ENCODE measurements around the gene LRP3. TPM values are rescaled to one million over a fixed set of nuclear protein-coding genes. Genes with fewer than 3 reads are reported as not detected.

Gene LRP3
- total RNA-seq, 1 experiment from 2014 or later, result 29.0 TPM

- DNase-seq (ENCODE audit: low read depth, low spot score), result no peak
- peak overlapping the region in 1 of 2 experiments; percentile 20; a peak in 2 of 4 replicates for H3K4me3 ChIP-seq (replicated peaks in 1 of 2; ENCODE audit: low read depth in 1 of 2, low read length in 2 of 2)
- H3K27ac ChIP-seq (ENCODE audit: low read depth, low read length), result peak overlapping the region; percentile 22; the same call in 1 of the 2 replicates
- no peaks in the 10 kb centered on the region for H3K27me3 ChIP-seq (ENCODE audit: insufficient read depth, low read length)
- no TSS peak for BruUV-seq (replicated peaks)
- H4K20me1 ChIP-seq (ENCODE audit: insufficient read depth), result no peaks in the 10 kb centered on the region
- H3K4me1 ChIP-seq (ENCODE audit: control insufficient read depth in 1 of 2, insufficient read depth in 2 of 2, low read length in 2 of 2), result peaks cover 10 to 15% of the 10 kb centered on the region in 2 experiments; a peak in 3 of 4 replicates
- POLR2A ChIA-PET, result no interaction called here
- H3K79me2 ChIP-seq (ENCODE audit: insufficient read depth, low read length), result no peaks in the 10 kb centered on the region
- peak overlapping the region; percentile 40 for H2AFZ ChIP-seq (ENCODE audit: low read depth, low read length, poor library complexity, severe bottlenecking)
- peak; percentile 75 for ATAC-seq
- H3K9me2 ChIP-seq (ENCODE audit: insufficient read depth), result no peaks in the 10 kb centered on the region
- peaks cover 11 to 13% of the 10 kb centered on the region in 2 experiments; a peak in 2 of 4 replicates for H3K9me3 ChIP-seq (ENCODE audit: control insufficient read depth in 1 of 2, insufficient read depth in 1 of 2, low read depth in 1 of 2, low read length in 2 of 2)
- RAD21 ChIA-PET (ENCODE audit: low non-redundant PET in 1 of 2, low total read pairs in 2 of 2, uncharacterized antibody in 2 of 2, unreplicated experiment in 2 of 2), result no interaction called here
- CTCF ChIA-PET, result interaction anchor here (0.9 to 1.2 kb wide), 4 partner anchors 11 to 158 kb away, joined by 3 to 7 read pairs (median 4); no protein-coding TSS in a partner anchor
- H3K9ac ChIP-seq (ENCODE audit: low read length), result peak overlapping the region; percentile 19; the same call in 1 of the 2 replicates
- intact Hi-C loops (cut with micrococcal nuclease), result loop anchor here (5.0 kb wide), 1 partner anchor 53 kb away; the partner anchor contains the start of gene CEBPA
- peak overlapping the region; percentile 65 for H3K4me2 ChIP-seq (ENCODE audit: low read length)
- no peaks in the 10 kb centered on the region for H3K36me3 ChIP-seq (ENCODE audit: control insufficient read depth in 1 of 2, insufficient read depth in 2 of 2, low read length in 2 of 2)
- TF ChIP-seq CBX3 (IDR thresholded peaks at IDR 0.05; ENCODE audit: low read depth), result no peak
- no peak for TF ChIP-seq ELF1 (IDR thresholded peaks at IDR 0.05; ENCODE audit: borderline replicate concordance, low read depth)
- no peak for TF ChIP-seq ZFX (IDR thresholded peaks at IDR 0.05)
- TF ChIP-seq JUND (IDR thresholded peaks at IDR 0.05), result no peak
- TF ChIP-seq ZBTB33 (IDR thresholded peaks at IDR 0.05; ENCODE audit: extremely low read depth, insufficient replicate concordance, low read length), result no peak
- TF ChIP-seq, protein P1, sequence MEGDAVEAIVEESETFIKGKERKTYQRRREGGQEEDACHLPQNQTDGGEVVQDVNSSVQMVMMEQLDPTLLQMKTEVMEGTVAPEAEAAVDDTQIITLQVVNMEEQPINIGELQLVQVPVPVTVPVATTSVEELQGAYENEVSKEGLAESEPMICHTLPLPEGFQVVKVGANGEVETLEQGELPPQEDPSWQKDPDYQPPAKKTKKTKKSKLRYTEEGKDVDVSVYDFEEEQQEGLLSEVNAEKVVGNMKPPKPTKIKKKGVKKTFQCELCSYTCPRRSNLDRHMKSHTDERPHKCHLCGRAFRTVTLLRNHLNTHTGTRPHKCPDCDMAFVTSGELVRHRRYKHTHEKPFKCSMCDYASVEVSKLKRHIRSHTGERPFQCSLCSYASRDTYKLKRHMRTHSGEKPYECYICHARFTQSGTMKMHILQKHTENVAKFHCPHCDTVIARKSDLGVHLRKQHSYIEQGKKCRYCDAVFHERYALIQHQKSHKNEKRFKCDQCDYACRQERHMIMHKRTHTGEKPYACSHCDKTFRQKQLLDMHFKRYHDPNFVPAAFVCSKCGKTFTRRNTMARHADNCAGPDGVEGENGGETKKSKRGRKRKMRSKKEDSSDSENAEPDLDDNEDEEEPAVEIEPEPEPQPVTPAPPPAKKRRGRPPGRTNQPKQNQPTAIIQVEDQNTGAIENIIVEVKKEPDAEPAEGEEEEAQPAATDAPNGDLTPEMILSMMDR (IDR thresholded peaks at IDR 0.05 in 2 of 3, conservative IDR thresholded peaks at IDR 0.05 in 1 of 3; ENCODE audit: borderline replicate concordance in 1 of 3, insufficient read depth in 1 of 3, low read depth in 2 of 3, low read length in 2 of 3), result peak in 2 of 3 experiments; percentile 16 to 20; a peak in 2 of 6 replicates
- no peak for TF ChIP-seq FOSL1 (IDR thresholded peaks at IDR 0.05; ENCODE audit: low read depth)
- no peak for TF ChIP-seq EZH2 (IDR thresholded peaks at IDR 0.05)
Observed at GRCh38 chr19:33248954-33249613, 55.0 kb downstream of the LRP3 start.

Data from HCT116 (cell line).